Measurements from ENCODE around the gene ADIRF.
"Not testable (repeated sequence)": the region's sequence is repeated elsewhere in the genome, so short reads cannot be mapped to it uniquely, and the experiment has no call there.

ADIRF gene

DNA sequence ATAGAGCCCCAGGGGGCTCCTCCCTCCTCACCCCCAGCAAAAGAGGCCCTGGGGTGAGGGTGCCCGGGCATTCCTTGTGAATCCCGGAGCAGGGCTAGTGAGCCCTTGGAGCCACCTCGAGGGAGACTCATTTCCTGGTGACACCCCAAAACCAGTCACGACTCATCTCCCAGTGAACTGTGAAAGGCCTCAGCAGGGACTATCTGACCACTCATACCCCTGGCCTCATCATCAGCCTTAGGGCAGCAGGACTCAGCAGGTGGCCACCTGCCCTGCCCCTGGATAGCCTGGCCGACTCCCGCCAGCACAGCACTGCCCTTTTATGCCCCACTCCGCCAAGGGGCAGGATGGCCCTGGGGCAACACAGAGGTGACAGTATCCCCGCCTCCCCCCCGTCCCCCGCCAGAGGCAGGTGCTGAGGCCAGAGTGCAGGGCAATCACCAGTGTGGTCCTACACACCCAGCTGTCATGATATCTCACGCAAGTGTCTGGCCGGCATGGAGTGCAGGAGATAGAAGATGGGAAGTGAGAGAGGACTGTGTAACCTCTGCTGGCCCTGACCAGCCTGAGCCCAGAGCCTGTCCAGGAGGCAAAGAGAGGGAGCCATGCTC is 6.7 kb upstream of the ADIRF start:
- DNase-seq, result no peak

DNA sequence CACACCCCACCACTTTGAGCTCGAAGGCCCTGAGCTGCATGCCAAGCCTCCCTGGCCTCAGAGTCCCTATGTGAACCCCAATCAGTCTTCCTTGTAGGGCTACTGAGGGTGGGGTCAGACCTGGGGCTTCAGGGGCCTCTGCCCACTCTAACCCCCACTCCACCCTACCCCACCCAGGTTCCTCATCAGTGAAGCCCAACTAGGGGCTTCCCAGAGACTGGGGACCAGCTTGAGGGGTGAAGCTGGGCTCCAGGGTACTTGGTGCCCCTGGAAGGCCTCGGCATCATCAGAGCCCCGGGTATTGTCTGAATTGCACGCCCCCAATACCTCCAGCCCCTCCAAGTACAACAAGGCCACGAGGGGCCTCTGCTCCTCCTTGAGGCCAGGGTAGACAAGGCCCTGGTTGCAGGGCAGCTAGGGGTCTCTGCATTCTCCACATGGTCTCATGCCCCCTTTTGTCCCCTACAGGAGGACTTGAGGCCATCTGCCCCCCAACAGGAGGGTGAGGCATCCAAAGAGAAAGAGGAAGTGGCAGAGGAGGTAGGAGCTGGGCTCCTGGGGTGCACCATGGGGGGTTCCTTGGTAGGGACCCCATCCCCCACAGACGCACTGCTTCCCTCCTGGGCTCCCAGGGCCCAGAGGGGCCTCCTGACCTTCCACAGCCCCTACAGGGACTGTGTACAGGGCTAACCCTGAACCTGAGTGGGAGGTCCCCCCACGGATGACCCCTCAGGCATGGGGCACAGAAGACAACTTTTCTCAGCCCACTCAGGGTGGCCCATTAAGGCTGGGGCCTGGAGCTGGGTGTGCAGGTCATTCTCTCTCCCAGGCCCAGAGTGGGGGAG is 5.9 kb upstream of the ADIRF start:
- no peak for DNase-seq

DNA sequence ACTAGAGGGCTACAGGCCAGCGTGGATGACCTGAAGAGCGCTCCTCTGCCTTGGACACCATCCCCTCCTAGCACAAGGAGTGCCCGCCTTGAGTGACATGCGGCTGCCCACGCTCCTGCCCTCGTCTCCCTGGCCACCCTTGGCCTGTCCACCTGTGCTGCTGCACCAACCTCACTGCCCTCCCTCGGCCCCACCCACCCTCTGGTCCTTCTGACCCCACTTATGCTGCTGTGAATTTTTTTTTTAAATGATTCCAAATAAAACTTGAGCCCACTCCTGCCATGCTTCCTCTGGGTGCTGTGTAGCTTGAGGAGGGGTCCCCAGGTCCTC is 5.3 kb upstream of the ADIRF start:
- DNase-seq, result no peak

DNA sequence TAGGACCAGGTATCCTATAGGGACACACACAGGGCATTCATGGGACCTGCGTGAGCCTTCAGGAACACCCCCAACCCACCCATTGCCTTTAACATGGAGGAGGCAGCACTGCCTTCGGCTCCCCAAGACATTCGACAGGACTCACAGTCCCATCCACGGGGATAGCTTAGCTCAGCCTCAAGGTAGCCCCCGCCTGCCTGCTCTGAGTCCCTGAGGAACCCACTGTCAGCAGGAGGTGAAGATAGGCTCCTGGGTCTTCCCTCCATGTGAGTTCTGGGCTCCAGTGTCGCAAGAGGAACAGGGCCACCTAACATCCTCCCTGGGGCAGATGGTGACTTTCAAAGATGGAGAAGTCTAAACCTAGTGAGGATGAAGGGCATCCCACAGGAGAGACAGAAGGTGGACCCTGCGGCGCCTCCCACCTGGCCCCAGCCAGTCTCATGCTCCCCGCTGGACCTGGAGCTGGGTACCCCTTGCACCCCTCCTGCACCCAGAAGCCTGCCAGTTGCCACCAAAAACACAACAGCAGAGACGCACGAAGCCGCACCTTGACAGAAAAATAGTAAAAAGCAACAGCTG is 4.9 kb upstream of the ADIRF start:
- DNase-seq, result no peak

DNA sequence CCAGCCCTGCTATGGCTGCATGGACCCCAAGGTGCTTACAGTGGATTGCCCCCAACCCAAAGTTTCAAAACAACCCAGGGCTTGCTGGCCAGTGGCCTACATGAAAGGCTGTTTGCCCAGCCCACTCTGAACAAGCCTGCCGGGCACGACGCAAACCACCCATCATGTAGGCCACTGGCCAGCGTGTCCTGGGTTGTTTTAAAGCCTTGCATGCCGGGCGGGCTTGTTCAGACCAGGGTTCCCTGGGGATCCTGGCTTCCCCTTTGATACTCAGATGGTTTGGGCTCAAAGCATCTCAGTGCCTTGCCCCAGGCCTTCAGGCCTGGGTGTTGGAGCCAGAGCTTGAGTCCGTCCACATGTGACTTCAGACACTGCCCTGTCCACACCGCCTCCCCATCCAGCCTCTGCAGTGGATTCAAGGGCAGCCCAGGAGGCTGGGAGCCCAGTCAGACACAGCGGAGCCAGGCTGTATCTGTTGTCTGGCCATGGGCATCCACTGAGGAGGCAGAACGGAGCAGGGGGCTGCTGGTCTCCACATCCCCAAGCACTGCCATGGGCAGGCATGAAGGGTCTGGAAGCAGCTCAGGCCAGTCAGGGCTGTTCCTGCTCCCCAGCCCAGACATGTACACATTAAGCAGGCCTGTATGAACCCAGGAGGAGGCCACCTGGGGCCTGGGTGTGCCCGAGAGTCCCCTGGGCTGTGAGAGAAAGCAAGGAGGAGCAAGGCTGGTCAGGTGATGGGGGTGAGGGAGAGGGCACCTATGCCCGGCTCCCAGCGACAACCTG is 4.0 kb upstream of the ADIRF start:
- DNase-seq, result no peak

DNA sequence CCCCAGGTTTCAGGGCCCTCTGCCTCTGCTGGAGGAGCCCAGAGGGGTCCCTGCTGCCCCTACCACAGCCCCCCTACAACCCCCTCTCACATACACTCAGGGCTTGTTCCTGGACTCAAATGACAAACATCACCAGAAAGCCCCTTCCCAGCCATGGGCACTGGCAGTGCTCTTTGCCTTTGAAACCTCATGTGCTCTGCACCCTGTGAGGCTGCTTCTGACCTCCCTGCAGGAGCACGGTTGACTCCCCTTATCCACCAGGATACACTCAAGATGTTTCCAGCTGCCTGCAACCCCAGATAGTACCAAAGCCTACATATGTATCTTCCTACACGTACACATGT is 3.5 kb upstream of the ADIRF start:
- DNase-seq, result no peak

DNA sequence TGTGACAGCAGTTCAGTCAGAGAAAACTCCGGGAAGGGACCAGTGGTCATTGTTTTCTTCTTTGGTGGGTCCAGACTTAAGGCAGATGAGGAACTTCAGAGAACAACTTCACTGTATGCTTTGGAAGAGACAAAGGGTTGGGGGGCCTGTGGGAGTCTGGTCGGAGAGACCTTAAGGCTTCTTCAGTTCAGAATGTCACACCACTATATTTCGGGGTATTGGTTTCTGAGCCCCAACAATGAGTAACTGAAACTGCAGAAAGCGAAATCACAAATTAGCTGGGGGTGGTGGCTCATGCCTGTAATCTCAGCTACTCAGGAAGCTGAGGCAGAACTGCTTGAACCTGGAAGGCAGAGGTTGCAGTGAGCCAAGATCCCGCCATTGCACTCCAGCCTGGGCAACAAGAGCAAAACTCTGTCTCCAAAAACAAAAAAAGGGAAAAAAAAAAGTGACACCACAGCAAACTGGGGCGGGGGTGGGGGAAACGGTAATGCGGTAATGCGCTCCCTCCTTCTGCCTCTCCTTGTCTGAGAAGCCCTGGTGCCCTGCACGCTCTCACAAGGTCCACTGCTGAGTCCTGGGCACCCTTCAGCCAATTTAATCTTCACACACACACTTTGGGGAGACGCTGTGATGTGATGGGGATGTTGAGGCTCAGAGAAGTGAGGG is 2.2 kb upstream of the ADIRF start:
- no peak for DNase-seq

DNA sequence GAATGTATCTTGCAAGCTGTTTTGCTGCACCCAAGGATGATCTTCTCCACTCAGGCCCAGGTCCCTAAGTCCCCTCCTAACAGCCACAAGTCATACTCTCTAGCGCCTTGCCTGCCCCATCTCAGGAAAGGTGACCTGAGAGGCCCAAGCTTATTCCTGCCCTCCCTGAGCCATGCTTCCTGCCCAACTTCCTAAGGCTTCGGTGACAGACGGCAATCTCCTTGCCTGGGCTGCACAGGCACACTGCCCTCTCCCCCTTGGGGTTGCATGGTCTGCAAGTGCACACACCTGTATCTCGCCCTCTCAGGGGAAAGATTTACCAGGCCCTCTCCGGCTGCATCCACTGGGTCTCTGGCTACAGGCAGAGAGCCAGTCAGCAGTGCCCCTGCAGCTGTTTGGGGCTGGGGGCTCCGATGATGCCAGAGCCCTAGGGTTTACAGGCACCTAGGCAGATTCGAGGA is 771 bp upstream of the ADIRF start:
- DNase-seq, result no peak

DNA sequence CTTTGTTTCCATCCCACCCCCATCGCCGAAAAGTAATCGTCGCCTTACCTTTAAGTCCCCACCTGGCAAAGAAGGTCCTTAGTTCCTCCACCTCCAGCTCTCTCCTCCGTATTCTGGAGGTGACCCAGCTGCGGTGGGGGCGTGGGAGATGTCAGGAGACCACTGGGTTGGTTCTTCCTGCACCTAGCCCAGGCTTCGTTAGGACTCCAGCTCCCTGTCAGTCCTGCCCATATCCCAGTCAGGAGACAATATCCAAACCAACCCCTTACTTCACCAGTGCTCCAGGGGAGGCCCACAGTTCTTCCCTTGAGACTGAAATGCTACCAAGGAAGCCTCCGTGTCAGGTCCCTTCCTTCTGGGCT is 693 bp downstream of the ADIRF start:
- DNase-seq, result no peak

DNA sequence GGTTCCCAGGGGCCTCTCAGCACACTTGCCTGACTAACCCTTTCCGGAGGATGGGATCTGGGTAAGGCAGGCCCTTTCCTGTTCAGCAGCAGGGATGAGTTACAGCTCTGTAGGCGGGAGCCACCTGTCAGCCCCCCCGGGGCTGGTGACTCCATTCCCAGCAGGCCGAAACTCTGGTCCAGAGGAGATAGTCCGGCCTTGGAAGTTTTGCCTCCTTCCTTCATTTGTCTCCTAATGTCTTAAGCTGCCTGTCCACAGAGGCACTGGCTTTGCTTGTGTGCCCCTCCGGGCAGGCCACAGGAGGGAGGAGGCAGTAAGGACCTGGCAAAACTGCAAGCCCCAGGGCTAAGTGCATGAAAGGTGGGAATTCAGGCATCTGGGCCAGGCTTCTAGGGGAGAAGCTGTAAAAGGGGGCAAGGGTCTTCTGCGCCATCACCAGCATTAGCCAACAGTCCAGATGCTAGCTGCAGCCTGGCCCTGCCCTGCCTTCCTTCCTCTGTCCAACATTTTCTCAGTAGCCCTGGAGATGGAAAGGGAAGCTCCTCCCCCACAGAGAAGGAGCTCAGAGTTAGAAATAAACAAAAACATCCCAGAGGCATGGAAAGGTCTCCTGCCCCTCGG is 1.2 kb downstream of the ADIRF start:
- DNase-seq, result no peak

DNA sequence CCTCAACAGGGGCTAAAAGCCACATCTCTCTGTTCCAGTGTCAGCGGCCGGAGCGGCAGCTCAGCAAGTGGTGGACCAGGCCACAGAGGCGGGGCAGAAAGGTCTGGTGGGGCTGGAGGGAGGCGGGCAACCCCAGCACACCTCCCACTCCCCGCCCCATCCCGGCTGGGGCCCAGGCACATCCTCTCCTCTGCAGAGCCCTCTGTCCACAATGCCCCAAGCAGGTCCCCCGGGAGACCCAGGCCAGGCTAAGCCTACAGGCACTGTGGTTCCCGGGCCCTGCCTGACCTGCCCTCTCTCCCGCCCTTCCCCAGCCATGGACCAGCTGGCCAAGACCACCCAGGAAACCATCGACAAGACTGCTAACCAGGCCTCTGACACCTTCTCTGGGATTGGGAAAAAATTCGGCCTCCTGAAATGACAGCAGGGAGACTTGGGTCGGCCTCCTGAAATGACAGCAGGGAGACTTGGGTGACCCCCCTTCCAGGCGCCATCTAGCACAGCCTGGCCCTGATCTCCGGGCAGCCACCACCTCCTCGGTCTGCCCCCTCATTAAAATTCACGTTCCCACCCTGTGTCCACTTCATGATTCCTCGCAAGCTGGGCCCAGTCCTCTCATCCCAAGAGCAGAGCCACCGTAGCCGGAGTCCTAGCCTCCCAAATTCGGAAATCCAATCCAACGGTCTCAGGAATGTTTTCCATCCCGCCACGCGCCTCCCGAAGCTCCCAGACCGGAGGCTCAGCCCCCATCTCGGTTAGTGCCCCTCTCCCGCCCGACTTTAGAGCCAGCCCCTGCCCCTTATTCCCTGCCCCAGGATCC is 2.1 kb downstream of the ADIRF start:
- no peak for DNase-seq

DNA sequence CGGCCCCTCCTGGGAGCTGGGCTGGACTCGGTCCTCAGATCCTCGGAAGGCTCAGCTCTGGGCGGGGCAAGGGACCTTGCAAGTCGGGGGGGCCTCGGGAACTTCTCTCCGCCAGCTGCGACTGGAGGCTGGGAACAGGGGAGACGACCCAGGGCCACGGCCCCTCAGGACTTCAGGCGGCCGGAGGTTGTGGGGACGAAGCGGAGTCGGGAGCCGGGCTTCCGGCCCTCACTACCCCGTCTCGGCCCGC is 2.6 kb downstream of the ADIRF start:
- no peak for DNase-seq

DNA sequence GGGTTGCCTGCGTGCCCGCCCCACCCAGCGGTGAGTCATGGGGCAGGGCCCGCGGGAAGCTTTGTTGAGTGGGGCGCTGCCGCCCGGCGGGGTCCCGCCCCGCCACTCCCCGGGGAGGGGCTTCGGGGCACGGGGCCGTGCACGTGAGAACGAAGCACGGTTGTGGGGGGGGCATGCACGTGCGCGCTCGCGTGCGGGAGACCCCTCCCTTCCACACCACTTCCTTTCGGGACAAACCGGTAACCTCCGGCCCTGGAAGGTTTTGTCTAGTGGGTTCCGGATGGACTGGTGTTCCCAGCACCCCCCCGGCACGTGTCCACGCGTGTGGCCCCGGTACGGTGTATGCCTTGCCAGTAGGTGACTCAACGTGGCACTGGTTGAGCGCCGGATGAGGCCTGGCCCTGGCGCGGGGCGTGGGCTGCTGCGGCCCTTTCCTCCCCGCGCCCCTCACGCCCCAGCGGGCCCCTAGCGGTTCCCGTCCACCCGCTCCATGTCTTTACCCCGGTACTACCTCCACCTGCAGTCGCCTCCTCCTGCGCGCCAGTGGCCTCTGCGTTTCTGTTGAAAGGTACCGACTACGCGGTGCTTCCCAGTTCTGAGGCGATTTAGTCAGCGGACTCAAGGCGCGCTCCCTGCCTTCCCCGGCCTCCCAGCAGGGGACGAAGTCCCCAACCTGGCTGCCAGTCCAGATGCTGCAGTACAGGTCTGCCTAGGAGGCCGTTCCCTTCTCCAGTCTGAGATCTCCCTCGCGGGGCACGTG is 3.1 kb downstream of the ADIRF start:
- DNase-seq, result no peak

DNA sequence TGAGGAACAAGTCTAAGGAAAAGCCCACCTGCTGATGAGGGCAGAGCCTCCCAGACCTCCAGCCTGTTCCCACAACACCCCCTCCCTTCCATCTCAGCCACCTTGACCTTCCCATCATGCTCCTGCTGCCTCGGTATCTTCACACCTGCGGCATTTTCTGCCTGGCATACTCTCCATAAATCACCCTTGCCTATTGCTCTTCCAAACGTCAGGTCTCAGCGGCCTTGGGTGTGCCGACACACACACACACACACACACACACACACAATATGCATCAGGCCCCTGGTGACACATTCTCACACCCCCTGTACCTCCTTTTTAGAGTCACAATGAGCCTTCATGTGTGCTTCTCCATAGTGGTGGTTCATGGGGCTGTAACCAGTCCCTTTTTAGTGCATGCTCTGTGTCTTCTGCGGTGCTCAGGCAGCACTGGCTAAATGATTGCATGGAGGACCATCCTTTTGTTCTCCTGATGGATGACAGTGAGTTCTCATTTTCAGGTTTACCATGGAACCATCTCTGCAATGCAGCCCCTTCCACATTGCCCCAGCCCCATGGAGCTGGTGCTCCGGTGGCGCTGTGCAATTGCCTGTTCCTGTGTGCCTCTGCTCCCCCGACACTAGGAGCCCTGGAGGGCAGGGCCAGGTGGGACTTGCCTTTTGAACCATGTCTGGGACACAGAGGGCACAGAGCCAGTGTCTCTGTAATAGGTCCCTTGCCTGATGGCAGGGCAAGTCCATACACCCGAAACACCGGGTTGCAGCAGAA is 4.5 kb downstream of the ADIRF start:
- DNase-seq, result no peak

DNA sequence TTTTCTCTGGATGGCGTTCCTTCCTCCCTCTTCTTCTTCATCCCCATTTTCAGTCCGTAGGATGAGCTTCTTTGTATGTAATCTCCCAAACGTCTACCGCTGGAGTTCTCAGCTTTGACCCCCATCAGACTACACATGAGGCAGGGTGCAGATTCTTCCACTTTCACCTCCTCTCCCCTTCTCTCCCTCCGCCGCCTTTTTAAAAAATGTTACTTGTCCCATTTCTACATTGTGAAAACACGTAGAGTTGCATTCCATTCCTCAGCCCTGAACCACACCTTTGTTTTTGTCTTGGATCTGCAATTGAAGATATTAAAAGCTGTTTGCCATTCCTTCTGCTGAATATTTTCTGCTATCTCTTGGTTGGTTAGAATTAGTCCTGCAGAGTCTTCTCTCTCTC is 6.2 kb downstream of the ADIRF start:
- no peak for DNase-seq

DNA sequence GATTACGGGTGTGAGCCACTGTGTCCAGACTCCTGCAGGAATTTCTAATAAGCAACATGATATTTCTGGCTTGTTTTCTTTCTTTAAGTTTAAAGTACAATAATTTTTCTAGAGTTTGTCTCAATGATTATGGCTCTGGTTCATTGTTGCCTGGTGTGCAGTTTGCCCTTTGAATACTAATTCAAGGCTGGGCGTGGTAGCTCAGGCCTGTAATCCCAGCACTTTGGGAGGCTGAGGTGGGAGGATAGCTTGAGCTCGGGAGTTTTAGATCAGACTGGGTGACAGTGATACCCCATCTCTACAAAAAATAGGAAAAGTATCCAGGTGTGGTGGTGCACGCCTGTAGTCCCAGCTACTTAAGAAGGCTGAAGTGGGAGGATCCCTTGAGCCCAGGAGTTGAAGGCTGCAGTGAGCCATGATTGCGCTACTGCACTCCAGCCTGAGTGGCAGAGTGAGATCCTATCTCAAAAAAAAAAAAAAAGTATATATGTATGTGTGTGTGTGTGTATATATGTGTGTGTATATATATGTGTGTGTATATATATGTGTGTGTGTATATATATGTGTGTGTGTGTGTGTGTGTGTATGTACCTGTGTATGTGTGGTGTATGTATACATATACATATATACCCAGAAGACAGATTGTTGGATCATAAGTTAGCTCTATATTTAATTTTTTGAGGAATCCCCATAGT is 8.2 kb downstream of the ADIRF start:
- no peak for DNase-seq

DNA sequence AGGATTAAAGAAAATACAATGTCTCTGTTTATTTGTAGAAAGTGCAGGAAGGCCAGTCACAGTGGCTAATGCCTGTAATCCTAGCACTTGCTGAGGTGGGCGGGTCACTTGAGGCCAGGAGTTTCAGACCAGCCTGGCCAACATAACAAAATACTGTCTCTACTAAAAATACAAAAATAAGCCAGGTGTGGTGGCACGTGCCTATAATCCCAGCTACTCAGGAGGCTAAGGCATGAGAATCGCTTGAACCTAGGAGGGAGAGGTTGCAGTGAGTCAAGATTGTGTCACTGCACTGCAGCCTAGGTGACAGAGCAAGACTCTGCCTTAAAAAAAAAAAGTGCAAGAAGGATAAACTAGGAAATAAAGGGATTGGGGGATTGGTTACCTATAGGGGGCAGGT is 10.2 kb downstream of the ADIRF start:
- not testable (repeated sequence) for DNase-seq

DNA sequence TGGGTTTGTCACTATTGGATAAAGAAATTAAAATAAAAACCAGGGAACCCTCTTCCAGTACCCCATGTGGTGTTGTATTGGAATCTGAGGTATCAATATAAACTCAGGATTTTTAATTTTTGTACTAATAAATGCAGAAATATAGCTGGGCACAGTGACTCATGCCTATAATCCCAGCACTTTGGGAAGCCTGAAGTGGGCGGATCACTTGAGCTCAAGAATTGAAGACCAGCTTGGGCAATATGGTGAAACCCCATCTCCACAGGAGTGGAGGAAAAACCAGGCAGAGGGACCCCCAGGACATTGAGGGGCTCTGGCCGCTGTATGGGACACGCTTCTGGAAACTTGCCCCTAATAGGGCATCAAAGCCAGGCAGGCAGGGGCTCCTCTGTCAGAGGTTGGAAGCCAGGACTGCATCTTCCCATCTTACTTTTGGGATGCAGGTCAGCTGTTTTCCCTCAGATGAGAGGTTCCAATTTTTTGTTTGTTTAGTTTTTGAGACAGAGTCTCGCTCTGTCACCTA is 11.1 kb downstream of the ADIRF start:
- no peak for DNase-seq

DNA sequence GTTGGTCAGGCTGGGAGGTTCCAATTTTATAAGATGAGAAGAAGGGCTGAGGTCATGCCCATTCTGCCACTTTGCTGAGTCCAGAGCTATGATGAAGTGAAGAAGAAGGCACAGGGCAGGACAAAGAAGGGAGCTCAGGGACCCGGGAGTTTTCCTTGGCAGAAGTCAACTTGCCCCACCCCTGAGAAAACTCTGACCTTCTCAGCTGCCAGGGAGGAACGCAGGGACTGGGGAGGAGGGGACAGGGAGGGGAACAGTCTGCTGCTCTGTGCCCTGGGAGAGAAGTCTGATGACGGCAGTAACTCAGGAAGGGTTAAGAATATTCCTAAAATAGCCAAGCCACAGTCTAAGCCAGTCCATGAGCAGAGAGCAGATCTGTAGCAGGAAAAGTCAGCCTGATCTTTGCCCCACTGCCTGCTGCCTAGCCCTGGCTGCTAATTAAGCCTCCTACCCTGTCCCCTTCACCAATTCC is 11.7 kb downstream of the ADIRF start:
- no peak for DNase-seq

DNA sequence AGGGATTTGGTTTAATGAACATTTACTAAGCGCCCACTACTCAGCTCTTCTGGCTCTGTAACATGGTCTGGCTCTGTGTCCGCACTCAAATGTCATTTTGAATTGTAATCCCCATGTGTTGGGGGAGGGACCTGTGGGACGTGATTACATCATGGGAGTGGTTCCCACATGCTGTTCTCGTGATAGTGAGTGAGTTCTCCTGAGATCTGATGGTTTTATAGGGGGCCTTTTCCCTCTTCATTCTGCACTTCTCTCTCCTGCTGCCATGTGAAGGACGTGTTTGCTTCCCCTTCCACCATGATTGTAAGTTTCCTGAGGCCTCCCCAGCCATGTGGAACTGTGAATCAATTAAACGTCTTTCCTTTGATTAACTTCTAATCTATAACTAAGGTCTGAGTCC is 12.7 kb downstream of the ADIRF start:
- not testable (repeated sequence) for DNase-seq

Data from NCI-H1694 treated with DMSO at 0.1 percent for 48 hours (cell line).